PFSK-1 (cell line): ENCODE results near the gene EPHA4.

Experiments used
- POLR2AphosphoS5 ChIP-seq: IDR thresholded peaks from 2 replicates; pipeline ENCODE4 v1.6.1; 2012; ENCODE audit warnings: low read depth, mild to moderate bottlenecking, control low read depth, low read length, moderate library complexity
- REST ChIP-seq, 2 experiments: IDR thresholded peaks; 2 replicates each; pipeline versions ENCODE4 v1.6.1 to v1.8.0; 2011 to 2012; ENCODE audit warnings: low read depth in 2 of 2, low read length in 2 of 2, control low read depth in 1 of 2, inconsistent platforms in 1 of 2, mild to moderate bottlenecking in 1 of 2, moderate library complexity in 1 of 2; ENCODE audit not compliant: insufficient read depth in 1 of 2
- SIN3A ChIP-seq: IDR thresholded peaks from 2 replicates; pipeline ENCODE4 v1.6.1; 2012; ENCODE audit warnings: mild to moderate bottlenecking, low read length, moderate library complexity, borderline replicate concordance; ENCODE audit not compliant: insufficient read depth

- TF ChIP-seq POLR2AphosphoS5 (no peak), SIN3A (no peak), REST (IDR thresholded peaks at IDR 0.05; ENCODE audit: insufficient read depth in 1 of 2, low read depth in 2 of 2, low read length in 2 of 2) (no peak)
Observed at GRCh38 chr2:221460136-221460535, 112.0 kb downstream of the EPHA4 start.
